ENCODE data around the gene SOCS3.

GRCh38 chr17:78372841-78373240, 13.0 kb upstream of the SOCS3 start:
- TF ChIP-seq POLR2A (IDR thresholded peaks at IDR 0.05; ENCODE audit: low read length) (no peak), CTCF (IDR thresholded peaks at IDR 0.05) (no peak), HOXA7 (CRISPR knock-in tag; IDR thresholded peaks at IDR 0.05) (no peak)

All from A549 (cell line).